ENCODE results near the gene SUCLA2.

- no peak for TF ChIP-seq CTCF (IDR thresholded peaks at IDR 0.05; ENCODE audit: insufficient read depth, low read length, poor library complexity, severe bottlenecking)
- TF ChIP-seq EZH2phosphoT487 (conservative IDR thresholded peaks at IDR 0.05; ENCODE audit: low read length) = no peak
Measured at GRCh38 chr13:48009284-48009683, 8.2 kb upstream of the SUCLA2 start.
